Myocyte (in vitro differentiated cells): ENCODE measurements around the gene MPZL1. TPM values are rescaled to one million over a fixed set of nuclear protein-coding genes. Genes with fewer than 3 reads are reported as not detected.

Experiments
- DNase-seq: peaks from one replicate; pipeline ENCODE4 v3.0.0-alpha.2; 2012; ENCODE audit warnings: low read depth
- total RNA-seq: library from RNA; depleted of rRNA; stranded (reverse); fragments of >200 nt; gene quantifications from 2 replicates; pipeline ENCODE4 v1.2.3, GENCODE V29; 2014

Gene MPZL1
- total RNA-seq, 1 donor from 2014 or later: 39.3 TPM

DNA sequence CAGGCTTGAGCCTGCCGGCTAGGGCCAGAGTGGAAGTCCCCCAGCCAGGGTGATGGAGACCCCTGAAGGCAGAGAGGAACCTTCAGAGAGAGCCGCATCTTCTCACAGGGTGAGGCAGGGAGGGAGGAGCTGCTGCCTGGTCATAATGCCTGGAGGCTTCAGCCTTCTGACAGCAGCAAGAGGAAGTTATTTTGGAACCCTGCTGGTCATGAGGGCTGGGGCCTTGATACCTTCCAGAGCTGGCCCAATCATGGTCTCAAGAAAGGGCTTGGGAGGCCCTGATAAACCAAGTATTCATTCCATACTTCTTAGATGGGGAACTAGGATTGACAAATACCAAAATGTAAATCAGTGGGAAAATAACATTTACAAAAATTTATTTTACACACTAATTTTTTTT is 26.6 kb upstream of the MPZL1 start:
- no peak for DNase-seq

DNA sequence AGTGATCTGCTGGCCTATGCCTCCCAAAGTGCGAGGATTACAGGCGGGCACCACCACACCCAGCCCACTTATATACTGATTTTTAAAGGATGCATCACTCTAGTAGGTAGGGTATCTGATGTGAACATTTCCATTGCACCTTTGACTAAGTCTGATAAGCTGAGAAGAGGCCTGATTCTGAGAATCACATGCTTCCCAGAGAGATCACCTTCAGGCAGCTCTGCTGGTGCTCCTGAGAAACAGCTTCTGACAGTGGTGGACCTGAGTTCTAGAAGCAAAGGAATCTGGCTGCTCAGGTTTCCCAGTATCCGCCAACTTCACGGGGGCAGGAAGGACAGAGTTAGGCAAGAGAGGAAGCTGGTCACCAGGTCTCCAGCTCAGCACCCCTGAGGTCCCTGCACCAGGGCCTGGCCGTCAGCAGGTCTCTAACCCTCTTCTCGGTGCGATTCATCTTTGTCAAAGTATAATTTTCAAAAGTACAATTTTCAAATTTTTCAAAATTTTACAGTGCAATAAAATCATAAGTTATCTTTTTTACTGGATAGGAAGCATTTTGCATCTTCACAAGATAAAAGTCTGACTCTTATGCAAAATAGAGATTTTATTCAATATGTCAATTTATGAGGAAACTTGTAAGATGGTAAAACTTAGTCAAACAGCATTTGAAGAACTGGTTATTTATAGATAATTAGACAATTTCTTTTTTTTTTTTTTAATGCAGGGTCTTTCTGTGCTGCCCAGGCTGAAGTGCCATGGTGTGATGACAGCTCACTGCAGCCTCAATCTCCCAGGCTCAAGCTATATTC is 25.8 kb upstream of the MPZL1 start:
- DNase-seq: no peak

DNA sequence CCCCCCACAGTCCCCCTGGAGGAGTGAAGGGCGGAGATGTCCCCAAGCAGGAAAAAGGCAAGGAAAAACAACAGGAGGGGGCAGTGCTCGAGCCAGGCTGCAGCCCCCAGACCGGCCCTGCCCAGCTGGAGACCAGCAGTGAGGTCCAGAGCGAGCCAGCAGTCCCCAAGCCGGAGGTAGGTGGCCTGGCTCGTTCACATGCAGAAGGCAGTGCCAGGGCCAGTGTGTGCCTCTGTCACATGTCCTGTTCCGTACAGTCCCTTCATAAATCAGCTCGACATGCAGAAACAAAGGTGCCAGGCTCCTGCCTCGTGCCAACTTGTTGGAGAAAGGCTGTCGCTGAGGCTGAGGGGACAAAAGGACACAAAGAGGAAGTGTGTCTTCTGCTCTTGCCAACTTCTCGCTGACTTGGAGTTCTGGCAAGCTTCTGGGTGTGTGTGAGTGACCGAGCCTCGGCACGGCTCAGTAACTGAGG is 24.1 kb upstream of the MPZL1 start:
- DNase-seq: no peak

DNA sequence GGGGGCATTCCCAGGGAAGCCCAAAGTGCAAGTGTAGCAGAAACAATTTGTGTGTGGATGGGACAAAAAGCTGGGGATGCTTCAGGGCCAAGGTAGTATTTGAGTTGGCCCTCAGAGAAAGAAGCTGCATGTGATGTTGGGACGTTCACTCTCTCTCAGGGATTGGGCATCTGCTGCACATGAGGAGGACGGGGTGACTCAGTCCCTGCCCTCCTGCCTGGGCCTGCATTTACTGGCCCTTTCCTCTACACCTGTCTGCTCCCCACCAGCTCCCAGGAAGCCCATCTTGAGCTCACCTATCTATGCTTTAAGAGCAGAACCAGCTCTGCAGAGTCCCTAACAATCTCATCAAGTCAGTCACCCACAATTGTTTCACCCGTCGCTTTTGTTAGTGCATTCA is 23.5 kb upstream of the MPZL1 start:
- DNase-seq: no peak

DNA sequence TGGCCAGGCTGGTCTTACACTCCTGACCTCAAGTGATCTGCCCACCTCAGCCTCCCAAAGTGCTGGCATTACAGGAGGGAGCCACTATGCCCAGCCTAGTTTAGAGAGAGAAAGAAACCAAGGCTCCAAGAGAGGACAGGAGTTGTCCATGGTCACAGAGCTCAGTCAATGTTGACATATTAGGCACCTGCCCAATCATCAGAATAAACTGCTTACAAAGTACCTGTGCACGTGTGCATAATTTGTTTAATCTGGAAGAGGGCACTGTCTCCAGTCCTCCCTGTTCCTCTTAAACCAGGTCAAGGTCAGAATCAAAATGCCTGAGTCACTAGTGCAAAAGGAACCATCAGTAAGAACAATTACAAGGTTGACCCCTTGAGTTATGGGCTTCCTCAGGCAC is 20.3 kb upstream of the MPZL1 start:
- no peak for DNase-seq

DNA sequence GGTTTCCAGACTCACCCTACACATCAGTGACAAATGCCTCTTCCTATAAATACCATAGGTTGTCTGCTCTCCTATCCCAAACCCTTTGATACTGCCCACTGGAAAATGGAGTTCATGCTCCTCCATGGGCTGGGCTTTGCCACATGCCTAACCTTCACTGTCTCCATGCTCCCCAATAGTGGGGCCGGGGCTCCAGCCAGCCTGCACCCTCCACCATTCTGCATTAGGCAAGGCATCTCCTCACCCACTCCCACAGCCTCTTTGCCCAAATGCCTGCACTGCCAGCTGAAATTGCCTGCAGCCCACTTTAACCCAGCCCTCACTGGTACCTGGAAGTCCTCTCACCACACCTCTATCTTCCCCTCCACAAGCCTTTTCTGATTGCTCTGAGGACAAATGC is 18.2 kb upstream of the MPZL1 start:
- DNase-seq: no peak

DNA sequence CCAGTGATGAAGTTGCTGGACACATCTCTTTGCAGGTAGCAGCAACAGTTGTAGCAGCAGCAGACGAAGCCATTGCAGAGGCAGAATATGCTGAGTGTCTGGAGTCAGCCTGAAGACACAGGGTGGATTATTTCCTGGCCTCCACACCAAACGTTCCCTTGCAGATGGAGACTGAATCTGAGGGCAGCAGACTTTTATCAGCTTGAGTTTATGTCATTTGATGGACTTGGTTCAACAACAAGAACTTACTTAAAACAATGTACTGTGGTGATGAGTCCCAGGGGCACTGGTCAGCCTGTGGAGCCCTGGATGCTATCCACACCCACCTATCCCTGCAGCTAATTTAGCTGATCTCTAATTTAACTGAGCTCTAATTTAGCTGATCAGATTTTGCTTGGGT is 17.1 kb upstream of the MPZL1 start:
- no peak for DNase-seq

DNA sequence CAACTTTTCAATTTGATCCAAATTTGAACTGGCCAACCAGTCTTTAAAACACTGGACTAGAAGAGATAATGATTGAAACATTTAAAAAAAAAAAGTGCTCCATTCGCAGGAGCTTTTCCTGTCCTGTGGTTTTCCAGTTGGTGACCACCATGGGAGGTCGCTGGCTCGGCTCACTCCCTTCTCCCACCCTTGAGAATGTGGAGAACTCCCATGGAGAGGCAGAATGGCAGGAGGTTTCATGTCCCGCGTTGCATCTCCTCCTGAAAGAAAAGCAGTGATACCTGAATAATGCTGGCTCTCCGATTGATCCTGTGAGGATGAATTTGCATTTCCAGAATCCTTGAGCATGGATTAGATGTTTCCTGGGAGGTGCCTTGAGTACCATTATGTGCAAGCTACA is 16.5 kb upstream of the MPZL1 start:
- DNase-seq: no peak

DNA sequence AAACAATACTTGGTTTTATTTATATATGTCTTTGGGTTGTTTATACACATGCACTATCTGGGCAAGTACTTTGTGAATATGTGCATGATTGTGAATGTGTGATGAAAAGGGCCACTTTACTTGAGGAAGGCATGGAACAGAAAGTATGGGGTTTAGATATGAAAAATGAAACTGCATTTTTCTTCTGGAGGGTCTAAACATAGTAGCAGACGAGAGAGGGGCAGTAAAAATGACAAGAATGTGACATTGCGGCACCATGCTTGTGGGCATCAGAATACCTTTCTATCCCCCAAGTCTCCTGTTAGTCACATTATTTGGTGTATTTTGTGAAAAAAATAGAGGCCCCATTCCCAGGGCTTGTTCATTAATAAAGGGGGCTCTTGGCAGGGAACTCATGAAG is 15.4 kb upstream of the MPZL1 start:
- no peak for DNase-seq

DNA sequence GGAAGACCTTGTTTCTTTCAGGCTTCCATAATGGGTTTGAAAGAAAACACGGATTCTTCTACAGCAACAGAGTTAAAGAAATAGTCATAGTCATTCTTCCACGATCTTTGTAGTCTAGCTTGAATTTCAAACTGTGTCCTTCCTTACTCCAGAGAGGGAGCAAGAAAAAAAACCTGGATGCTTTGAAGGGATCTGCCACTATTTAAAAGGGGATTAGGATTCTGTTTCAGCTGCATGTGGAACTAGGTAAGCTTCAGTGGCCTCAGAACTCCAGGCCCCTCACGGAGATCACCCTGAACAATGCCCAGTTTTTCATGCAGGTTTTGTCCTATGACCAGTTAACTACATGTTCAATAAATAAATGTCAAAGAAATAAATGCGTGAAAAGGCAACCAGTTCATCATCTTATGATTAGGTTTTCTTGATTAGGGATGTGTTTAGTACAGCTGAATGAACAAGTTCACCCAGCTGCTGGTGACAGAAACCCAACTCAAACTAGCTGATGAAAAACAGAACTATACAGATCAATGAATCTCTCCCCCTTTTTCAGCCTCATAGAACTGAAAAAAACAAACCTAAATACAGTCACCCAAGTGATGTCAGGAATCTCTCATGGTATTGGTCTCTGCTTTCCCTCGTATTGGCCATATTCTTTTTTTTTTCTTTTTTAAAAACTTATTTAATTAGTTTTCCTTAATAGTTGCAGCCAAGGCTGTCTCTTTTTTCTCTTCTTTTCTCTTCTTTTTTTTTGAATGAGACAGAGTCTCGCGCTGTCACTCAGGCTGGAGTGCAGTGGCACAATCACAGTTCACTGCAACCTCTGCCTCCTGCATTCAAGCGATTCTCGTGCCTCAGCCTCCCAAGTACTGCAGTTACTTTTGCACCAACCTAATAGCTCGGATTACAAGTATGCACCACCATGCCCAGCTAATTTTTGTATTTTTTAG is 14.6 kb upstream of the MPZL1 start:
- no peak for DNase-seq

DNA sequence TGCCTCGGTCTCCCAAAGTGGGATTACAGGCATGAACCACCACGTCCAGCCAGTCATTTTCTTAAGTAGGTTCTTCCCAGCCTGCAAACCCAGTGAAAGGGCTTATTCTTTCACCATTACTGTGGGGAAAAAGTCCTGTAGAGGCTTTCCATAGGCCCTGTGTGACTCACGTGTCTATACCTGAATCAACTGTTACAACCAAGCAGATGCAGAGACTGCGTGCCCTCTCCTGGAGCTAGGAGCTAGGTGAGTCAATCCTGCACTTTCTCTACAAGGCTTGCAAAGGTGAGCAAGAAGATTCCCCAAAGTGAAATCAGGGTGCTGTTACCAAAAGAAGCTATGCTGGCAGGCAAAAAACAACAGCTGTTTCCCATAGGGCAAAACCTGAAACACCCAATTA is 13.8 kb upstream of the MPZL1 start:
- no peak for DNase-seq

DNA sequence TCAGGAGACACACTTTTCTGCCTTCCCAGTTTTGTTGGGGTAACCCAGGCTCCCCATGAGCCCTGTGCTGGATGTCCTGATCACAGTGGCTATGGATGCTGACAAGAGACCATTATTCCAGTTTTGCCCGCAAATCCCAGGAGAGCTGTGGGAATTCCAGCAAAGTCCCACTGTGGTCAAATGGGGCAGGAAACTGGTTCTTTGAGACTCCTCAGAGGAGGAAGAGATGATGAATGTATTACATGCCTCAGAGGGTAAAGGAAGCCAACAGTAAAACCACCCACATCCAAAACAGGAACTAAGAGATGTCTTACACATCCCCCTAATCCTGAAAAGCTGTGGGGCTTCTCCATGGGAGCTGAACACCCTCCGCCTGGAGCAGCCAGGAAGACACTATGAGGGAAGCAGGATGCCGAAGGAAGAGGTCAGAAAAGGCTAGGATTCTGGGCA is 12.8 kb upstream of the MPZL1 start:
- DNase-seq: peak; percentile 52

DNA sequence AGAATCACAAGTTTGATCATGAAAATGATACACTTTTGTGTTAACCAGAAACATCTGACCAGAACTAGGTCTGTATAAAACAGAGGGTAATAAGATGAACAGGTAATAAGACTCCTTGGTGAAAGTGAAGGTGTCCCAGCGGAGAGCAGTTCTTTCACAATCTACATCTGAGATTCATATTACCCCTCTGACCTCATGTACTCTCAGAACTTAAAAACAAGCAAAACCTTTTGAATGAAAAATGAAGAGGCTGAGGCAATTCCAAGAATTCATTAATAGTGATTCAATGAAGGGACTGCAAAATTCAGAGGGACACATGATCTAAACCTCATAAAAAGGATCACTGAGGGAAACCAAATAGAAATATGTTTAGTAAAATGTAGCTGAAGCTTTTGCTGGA is 10.9 kb upstream of the MPZL1 start:
- no peak for DNase-seq

DNA sequence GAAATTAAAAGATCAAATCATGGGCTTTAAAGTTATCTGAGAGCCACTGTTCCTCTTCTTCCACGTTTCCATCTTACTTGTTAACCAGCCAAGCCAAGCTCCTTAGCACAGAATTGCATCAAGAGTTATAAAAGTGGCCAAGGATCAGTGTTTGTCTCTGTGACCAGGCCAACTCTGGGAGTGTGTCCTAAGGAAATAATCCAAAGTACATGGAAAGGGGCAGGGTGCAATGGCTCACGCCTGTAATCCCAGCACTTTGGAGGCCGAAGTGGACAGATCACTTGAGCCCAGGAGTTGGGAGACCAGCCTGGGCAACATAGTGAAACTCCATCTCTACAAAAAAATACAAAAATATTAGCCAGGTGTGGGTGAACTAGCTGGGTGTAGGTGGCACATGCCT is 10.0 kb upstream of the MPZL1 start:
- DNase-seq: no peak

DNA sequence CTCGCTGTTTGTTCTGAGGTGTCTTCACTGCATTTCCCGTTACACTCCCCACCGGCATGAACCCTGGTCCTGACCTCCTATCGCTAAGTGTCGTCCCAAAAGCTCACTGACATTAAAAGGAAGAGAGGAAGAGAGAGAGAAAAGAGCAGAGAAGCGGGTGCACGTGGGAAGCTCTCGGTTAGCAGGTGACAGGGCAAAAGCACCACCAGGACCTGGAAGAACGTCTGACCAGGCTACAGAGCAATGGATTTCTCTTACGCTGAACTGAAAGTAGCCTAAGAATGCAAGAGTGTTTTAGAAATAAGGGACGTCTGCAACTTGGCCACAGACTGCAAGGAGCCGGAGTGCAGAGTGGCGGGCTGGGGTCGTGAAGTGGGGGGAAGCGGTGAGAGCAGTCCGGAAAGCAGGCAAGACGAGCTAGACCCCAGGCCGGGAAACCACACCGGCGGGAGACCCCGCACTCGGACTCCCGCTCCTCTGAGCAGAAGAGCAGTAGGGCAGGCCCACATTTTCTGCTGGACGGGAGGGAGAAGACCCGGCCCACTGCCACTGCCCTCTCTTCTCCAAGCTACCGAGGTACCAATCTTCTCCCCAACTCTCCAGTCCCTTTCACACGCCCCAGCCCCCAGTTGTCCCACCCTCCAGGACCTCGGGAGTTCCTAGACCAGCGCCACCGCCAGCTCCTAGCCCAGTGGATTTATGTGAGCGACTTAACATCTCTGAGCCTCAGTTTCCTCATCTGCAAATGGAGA is 8.3 kb upstream of the MPZL1 start:
- DNase-seq: no peak

DNA sequence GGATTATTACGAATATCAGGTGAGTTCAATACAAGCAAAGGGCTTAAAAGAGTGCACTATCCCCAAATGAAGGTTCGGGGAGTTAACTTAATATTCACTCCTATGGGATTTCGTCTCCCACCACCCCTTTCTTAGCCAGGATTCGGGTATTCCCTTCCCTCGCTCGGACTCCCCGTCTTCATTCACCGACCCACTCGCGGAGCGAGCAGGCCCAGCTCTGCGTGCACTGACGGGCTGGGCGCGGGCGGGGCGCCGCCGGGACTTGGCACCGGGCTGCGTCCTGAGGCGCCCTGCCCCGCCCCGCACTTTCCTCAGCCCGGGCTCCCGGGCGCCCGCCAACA is 7.7 kb upstream of the MPZL1 start:
- DNase-seq: no peak

DNA sequence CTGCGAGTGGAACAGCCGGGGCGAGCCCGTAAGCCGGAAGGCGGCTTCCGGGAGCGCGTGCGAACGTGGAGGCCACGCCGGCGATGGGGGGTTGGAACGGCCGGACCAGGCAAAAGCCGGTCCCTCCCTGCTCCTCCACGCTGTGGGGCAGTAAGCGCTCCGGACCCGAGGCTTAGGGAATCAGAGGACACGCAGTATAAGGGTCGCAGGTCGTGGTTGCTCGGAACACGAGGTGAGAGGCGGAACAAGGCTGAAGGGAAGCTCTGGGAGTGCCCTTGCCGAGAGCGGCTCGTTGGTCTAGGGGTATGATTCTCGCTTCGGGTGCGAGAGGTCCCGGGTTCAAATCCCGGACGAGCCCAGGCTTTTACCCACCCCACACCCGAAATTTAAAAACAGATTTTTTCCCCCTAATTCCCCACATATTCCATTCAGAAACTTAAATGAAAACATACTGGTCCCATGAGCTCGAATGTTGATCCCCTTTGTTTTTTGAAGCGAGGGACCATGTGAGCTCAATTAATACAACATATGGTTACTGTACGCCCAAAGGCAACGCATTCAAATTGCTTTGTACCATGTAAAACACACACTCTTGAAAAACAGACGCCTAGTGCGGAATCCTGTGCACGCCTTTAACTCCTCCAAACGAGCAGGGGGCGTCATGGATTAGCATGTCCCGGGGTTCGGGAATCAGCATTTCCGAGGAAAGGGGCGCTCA is 7.2 kb upstream of the MPZL1 start:
- peak; percentile 86 for DNase-seq

DNA sequence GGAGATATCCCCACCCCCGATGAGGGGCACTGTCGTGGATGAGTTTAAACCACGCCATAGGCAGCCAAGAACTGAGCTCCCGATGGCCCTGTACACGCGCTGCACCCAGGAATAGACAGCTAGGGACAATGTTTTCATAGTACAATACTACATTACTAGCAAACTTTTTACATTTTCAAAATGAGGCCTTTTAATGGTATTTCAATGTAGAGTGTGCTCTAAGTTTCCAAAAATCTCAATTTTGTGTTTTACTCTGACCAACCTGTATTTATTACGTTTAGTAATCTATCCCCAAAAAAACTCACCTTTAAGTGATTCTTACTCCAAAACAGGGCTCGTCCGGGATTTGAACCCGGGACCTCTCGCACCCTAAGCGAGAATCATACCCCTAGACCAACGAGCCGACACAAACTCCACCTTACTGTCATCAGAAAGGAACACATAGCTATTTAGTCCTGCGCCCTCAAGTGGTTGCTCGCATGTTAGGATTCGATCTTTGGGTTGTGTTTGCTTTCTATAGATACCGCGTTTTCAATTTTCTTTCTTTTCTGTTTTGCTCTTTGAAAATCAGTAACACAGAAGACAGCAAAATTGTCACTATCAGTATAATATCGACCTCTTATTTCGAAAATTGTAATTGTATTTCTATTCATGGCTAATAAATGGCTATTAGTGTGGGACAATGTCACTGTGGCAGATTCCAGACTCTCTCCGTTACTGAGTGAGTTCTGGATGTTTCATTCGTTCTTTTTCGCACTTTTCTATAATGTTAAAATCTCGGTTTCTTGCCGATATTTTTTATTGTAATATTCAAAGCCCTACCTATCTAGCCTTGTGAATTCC is 6.4 kb upstream of the MPZL1 start:
- peak; percentile 89 for DNase-seq

DNA sequence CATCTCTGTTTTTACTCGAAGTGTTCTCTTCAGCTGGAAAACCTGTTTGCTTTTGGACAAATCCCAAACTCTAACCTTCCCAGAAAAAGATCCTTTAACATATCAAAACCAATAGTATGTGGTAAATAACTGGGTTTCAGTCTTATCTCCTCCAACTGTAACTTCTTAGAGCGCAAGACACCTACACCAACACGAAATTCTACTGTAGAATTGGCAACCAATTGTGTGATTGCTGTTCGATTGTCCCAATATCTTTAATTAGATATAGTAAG is 5.8 kb upstream of the MPZL1 start:
- peak; percentile 27 for DNase-seq

DNA sequence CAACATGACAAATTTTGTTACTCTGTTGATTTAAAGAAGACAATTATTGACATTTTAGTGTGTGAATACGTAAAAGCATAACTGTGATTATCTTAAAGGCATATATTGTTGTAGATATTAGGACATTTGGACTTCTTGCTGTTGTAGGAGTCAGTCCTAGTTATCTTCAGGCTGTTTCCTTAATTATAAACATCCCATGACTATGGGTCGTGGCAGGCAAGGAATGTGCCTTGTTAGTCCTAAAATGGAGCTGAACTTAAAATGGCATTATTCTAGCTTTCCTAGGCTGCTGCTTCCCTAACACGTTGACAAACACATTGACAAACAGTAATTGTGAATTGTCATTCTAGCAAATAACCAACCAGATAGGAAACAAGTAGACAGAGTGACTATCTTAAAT is 4.4 kb upstream of the MPZL1 start:
- DNase-seq: no peak
